ENCODE data around the gene ZNF485. TPM values are rescaled to one million over a fixed set of nuclear protein-coding genes. Genes with fewer than 3 reads are reported as not detected.
A peak's percentile ranks its signal among the peaks of the same experiment; 100 is the strongest.

The ZNF485 gene
- total RNA-seq (1 to 10 TPM; 4.0 to 4.4 TPM), polyA plus RNA-seq (1 to 10 TPM; 1.5 to 2.4 TPM)
- long read RNA-seq, donor 1, partial matches to known transcripts: 0 of 1 reads
- long read RNA-seq, donor 1, other reads (novel, unspliced or antisense): 0 of 1 reads
- long read RNA-seq, donor 2, partial matches to known transcripts: 0 of 2 reads
- long read RNA-seq, donor 2, other reads (novel, unspliced or antisense): 0 of 2 reads
- long read RNA-seq, donor 3: 0 reads
- long read RNA-seq, donor 4: 0 reads
- long read RNA-seq, donor 5, partial matches to known transcripts: 0 of 1 reads
- long read RNA-seq, donor 5, other reads (novel, unspliced or antisense): 0 of 1 reads

DNA sequence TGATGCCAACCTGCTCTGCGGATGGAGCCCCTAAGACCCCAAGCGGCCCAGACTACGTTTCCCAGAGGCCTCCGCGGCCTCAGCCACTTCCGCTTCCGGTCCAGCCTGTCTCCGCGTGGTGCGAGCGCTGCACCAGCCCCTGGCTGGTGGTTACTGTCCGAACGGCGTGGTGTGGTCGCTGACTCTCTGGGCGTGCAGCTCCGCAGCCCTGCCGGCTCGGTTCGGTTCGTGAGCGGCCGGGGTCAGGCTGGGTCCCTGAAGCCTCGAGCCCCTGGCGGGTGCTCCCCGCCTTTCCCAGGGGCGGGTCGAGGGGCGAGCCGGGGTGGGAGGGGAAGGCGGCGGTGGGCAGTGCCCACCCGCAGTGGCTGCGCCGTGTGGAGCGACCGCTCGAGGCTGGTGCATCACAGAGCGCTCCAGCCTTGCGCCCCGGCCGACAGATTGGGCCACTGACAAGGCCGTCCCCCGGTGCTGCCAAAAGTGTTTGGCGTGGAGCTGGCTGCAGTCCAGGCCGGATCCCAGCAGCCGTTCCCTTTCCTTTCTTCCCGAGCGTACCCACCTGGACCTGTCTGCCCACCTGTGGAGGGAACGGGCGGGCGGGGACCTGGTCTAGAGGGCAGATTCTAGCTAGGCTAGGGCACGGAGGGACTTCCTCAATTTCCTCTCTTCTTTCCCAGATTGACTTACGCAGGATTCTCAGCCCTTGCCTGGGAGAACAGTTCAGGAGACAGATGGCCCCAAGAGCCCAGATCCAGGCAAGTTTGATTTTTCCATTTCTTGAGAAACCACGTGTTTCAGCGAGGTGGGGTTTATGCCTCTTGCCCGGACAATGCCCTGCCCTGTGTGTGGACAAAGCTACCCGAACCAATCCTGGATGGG is at the start of gene ZNF485:
Gene ZNF485 (plus strand): TSS at position 116 of the 876 bp plus-strand sequence. CDS start 613 bp downstream, at position 729.
- DNase-seq (peak; percentile 72 to 81 (median 79)), ATAC-seq (ENCODE audit: insufficient read depth, low FRiP score) (peak; percentile 91)
- H3K27ac ChIP-seq (ENCODE audit: low read depth in 1 of 2, low read length in 1 of 2): peak within 1 kb of the TSS in 1 of 2 donors; percentile 69
- peak within 1 kb of the TSS; percentile 87 for H3K4me3 ChIP-seq
- WGBS, 2 donors: 3% methylated on average over 58 of the region's 58 CpGs
- peaks cover 0 to 4% (median 0%) of the 10 kb centered on the region in 4 donors for H3K36me3 ChIP-seq (ENCODE audit: control insufficient read depth in 4 of 4, insufficient read depth in 4 of 4, low read length in 4 of 4)
- H3K27me3 ChIP-seq (ENCODE audit: control insufficient read depth in 3 of 3, insufficient read depth in 3 of 3, low read length in 2 of 3): no peaks in the 10 kb centered on the region
- peaks cover 0 to 7% (median 0%) of the 10 kb centered on the region in 5 donors for H3K4me1 ChIP-seq (ENCODE audit: control insufficient read depth in 5 of 5, insufficient read depth in 5 of 5, low read length in 5 of 5)
- peak within 1 kb of the TSS; percentile 16 to 25 for H3K9ac ChIP-seq (ENCODE audit: insufficient read depth in 1 of 2, low read length in 2 of 2)
- no peaks in the 10 kb centered on the region for H3K9me3 ChIP-seq (ENCODE audit: control insufficient read depth in 4 of 4, insufficient read depth in 3 of 4, low read length in 3 of 4)
- TF ChIP-seq, protein P1, sequence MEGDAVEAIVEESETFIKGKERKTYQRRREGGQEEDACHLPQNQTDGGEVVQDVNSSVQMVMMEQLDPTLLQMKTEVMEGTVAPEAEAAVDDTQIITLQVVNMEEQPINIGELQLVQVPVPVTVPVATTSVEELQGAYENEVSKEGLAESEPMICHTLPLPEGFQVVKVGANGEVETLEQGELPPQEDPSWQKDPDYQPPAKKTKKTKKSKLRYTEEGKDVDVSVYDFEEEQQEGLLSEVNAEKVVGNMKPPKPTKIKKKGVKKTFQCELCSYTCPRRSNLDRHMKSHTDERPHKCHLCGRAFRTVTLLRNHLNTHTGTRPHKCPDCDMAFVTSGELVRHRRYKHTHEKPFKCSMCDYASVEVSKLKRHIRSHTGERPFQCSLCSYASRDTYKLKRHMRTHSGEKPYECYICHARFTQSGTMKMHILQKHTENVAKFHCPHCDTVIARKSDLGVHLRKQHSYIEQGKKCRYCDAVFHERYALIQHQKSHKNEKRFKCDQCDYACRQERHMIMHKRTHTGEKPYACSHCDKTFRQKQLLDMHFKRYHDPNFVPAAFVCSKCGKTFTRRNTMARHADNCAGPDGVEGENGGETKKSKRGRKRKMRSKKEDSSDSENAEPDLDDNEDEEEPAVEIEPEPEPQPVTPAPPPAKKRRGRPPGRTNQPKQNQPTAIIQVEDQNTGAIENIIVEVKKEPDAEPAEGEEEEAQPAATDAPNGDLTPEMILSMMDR (IDR thresholded peaks at IDR 0.05; ENCODE audit: control extremely low read depth, extremely low read depth): no peak

DNA sequence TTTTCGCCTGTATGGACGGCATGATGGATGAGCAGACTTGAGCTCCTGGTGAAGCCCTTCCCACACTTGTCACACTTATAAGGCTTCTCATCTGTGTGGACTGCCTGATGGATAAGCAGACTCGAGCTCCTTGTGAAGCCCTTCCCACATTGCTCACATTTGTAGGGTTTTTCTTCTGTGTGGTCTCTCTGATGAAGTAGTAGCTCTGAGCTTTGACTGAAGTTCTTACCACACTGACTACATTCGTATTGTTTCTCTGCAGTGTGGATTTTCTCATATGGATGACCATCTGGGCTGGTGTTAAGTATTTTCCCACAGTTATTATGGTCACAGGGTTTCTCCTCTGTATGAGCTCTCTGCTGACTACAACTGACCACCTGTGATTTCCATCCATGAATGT is 49.0 kb upstream of the ZNF485 start:
- Histone ChIP-seq H3K9me3 (ENCODE audit: control insufficient read depth in 4 of 4, insufficient read depth in 3 of 4, low read length in 3 of 4) (peaks cover 4 to 26% (median 15%) of the 10 kb centered on the region in 4 donors), H3K27ac (ENCODE audit: low read depth in 1 of 2, low read length in 1 of 2) (no peak overlapping the region), H3K36me3 (ENCODE audit: control insufficient read depth in 4 of 4, insufficient read depth in 4 of 4, low read length in 4 of 4) (peaks cover 9 to 35% (median 20%) of the 10 kb centered on the region in 4 donors), H3K9ac (ENCODE audit: insufficient read depth in 1 of 2, low read length in 2 of 2) (no peak overlapping the region), H3K27me3 (ENCODE audit: control insufficient read depth in 3 of 3, insufficient read depth in 3 of 3, low read length in 2 of 3) (no peaks in the 10 kb centered on the region), H3K4me1 (ENCODE audit: control insufficient read depth in 5 of 5, insufficient read depth in 5 of 5, low read length in 5 of 5) (no peaks in the 10 kb centered on the region), H3K4me3 (no peak overlapping the region)
- no peak for ATAC-seq (ENCODE audit: insufficient read depth, low FRiP score)
- no peak for DNase-seq
- WGBS, 2 donors: 93 to 95% methylated on average over 4 of the region's 4 CpGs
- TF ChIP-seq, protein P1 (IDR thresholded peaks at IDR 0.05; ENCODE audit: control extremely low read depth, extremely low read depth): no peak

DNA sequence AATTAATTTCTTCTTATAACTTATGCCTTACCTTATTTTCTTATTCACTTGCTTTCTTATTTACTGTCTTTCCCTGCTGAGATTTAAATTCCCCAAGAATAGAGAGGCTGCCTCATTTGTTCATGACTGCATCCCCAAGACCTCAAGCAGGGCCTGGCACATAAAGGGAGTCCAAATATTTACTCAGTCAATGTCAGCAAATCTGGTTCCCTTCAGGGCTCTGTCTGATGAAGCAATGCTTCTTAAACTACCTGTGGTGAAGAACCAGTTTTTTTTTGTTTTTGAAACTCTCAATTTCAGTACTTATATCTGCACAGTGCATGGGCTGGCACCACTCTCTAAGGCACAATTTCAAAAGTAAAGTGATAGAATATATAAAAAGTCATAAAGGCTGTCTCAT is 36.6 kb upstream of the ZNF485 start:
- Histone ChIP-seq H3K27me3 (ENCODE audit: control insufficient read depth in 3 of 3, insufficient read depth in 3 of 3, low read length in 2 of 3) (no peaks in the 10 kb centered on the region), H3K27ac (ENCODE audit: low read depth in 1 of 2, low read length in 1 of 2) (no peak overlapping the region), H3K4me1 (ENCODE audit: control insufficient read depth in 5 of 5, insufficient read depth in 5 of 5, low read length in 5 of 5) (peaks cover 0 to 17% (median 0%) of the 10 kb centered on the region in 5 donors), H3K9me3 (ENCODE audit: control insufficient read depth in 4 of 4, insufficient read depth in 3 of 4, low read length in 3 of 4) (peaks cover 0 to 2% (median 0%) of the 10 kb centered on the region in 4 donors), H3K9ac (ENCODE audit: insufficient read depth in 1 of 2, low read length in 2 of 2) (no peak overlapping the region), H3K4me3 (no peak overlapping the region), H3K36me3 (ENCODE audit: control insufficient read depth in 4 of 4, insufficient read depth in 4 of 4, low read length in 4 of 4) (peaks cover 0 to 10% (median 4%) of the 10 kb centered on the region in 4 donors)
- ATAC-seq (ENCODE audit: insufficient read depth, low FRiP score): no peak
- peak in 1 of 3 donors; percentile 11 for DNase-seq
- TF ChIP-seq, protein P1 (IDR thresholded peaks at IDR 0.05; ENCODE audit: control extremely low read depth, extremely low read depth): no peak

All from lung (tissue), 16 donors.